NB4 (cell line): ENCODE results near the gene NR1H3.

ENCODE experiments used
- MYC ChIP-seq: IDR thresholded peaks from 2 replicates; pipeline ENCODE4 v1.6.1; 2011; ENCODE audit warnings: low read depth, low read length
- POLR2A ChIP-seq: IDR thresholded peaks from 2 replicates; pipeline ENCODE4 v1.6.1; 2011; ENCODE audit warnings: mild to moderate bottlenecking; ENCODE audit not compliant: insufficient read length; ENCODE audit errors: extremely low read depth
- TF ChIP-seq, protein P1 (sequence below): IDR thresholded peaks from one replicate; pipeline ENCODE4 v1.5.1; 2012; ENCODE audit warnings: low read depth, low read length

DNA sequence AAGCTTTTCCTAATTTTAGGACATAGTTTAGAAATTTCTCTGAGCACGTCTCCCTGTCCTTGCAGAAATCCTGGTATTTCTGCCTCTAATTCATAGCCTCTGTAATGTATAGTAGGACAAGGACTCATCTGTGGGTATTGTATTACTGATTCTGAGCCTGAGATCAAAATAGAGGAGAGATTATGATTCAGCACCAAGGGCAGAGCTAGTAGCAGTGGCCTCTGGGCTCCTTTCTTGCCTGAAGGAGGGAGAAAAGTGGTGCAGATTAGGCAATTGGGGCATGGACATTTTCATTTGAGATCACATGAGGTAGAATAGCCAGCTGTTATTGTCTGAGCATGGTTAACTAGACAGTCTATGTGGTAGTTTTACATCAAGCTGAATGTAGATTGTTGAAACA is 14.9 kb downstream of the NR1H3 start:
- TF ChIP-seq POLR2A (no peak), MYC (no peak)
- TF ChIP-seq, protein P1, sequence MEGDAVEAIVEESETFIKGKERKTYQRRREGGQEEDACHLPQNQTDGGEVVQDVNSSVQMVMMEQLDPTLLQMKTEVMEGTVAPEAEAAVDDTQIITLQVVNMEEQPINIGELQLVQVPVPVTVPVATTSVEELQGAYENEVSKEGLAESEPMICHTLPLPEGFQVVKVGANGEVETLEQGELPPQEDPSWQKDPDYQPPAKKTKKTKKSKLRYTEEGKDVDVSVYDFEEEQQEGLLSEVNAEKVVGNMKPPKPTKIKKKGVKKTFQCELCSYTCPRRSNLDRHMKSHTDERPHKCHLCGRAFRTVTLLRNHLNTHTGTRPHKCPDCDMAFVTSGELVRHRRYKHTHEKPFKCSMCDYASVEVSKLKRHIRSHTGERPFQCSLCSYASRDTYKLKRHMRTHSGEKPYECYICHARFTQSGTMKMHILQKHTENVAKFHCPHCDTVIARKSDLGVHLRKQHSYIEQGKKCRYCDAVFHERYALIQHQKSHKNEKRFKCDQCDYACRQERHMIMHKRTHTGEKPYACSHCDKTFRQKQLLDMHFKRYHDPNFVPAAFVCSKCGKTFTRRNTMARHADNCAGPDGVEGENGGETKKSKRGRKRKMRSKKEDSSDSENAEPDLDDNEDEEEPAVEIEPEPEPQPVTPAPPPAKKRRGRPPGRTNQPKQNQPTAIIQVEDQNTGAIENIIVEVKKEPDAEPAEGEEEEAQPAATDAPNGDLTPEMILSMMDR, result no peak
